Umbilical cord (tissue), 2 donors: ENCODE data around the gene ZCCHC7. TPM values are rescaled to one million over a fixed set of nuclear protein-coding genes. Genes with fewer than 3 reads are reported as not detected.
"Not testable (repeated sequence)": the region's sequence is repeated elsewhere in the genome, so short reads cannot be mapped to it uniquely, and the experiment has no call there.

Experiments used
- DNase-seq: peaks from one replicate; pipeline ENCODE4 v3.0.0-alpha.2; 2015; ENCODE audit warnings: low spot score
- total RNA-seq: library from RNA; depleted of rRNA; stranded (reverse); fragments of >200 nt; gene quantifications from one replicate; pipeline ENCODE4 v1.2.3, GENCODE V29; 2014; ENCODE audit warnings: low replicate concordance; ENCODE audit not compliant: insufficient read depth

The ZCCHC7 gene
- total RNA-seq, 1 donor from 2014 or later: 34.7 TPM

- DNase-seq: no peak
Observed at GRCh38 chr9:37251452-37251851, 131.1 kb downstream of the ZCCHC7 start.

- no peak for DNase-seq
Observed at GRCh38 chr9:37253377-37253937, 133.1 kb downstream of the ZCCHC7 start.

- no peak for DNase-seq
Observed at GRCh38 chr9:37255187-37255586, 134.8 kb downstream of the ZCCHC7 start.

GRCh38 chr9:37255944-37256862, 135.8 kb downstream of the ZCCHC7 start:
- no peak for DNase-seq

GRCh38 chr9:37259951-37260350, 139.6 kb downstream of the ZCCHC7 start:
- no peak for DNase-seq

- DNase-seq: peak; percentile 18
Observed at GRCh38 chr9:37262410-37262809, 142.0 kb downstream of the ZCCHC7 start.

GRCh38 chr9:37264539-37264938, 144.2 kb downstream of the ZCCHC7 start:
- DNase-seq: no peak

- DNase-seq: no peak
Observed at GRCh38 chr9:37266630-37267029, 146.3 kb downstream of the ZCCHC7 start.

GRCh38 chr9:37269221-37269620, 148.8 kb downstream of the ZCCHC7 start:
- DNase-seq: no peak

GRCh38 chr9:37271679-37272078, 151.3 kb downstream of the ZCCHC7 start:
- DNase-seq: no peak

GRCh38 chr9:37273595-37273994, 153.2 kb downstream of the ZCCHC7 start:
- no peak for DNase-seq

- no peak for DNase-seq
Observed at GRCh38 chr9:37281541-37281940, 161.2 kb downstream of the ZCCHC7 start.

- no peak for DNase-seq
Observed at GRCh38 chr9:37283730-37284325, 163.5 kb downstream of the ZCCHC7 start.

- peak; percentile 42 for DNase-seq
Observed at GRCh38 chr9:37284636-37285035, 164.3 kb downstream of the ZCCHC7 start.

- no peak for DNase-seq
Observed at GRCh38 chr9:37286530-37287175, 166.3 kb downstream of the ZCCHC7 start.

GRCh38 chr9:37287317-37287716, 166.9 kb downstream of the ZCCHC7 start:
- no peak for DNase-seq

GRCh38 chr9:37289631-37290030, 169.3 kb downstream of the ZCCHC7 start:
- no peak for DNase-seq

GRCh38 chr9:37290366-37290939, 170.1 kb downstream of the ZCCHC7 start:
- no peak for DNase-seq

GRCh38 chr9:37290940-37291485, 170.6 kb downstream of the ZCCHC7 start:
- peak; percentile 46 for DNase-seq

- DNase-seq: not testable (repeated sequence)
Observed at GRCh38 chr9:37291612-37292238, 171.4 kb downstream of the ZCCHC7 start.

- no peak for DNase-seq
Observed at GRCh38 chr9:37292896-37293295, 172.5 kb downstream of the ZCCHC7 start.
